Right cardiac atrium (tissue), 5 donors: Measurements from ENCODE around the gene HIP1. TPM values are rescaled to one million over a fixed set of nuclear protein-coding genes. Genes with fewer than 3 reads are reported as not detected.
A peak's percentile ranks its signal among the peaks of the same experiment; 100 is the strongest.
"Not testable (repeated sequence)": the region's sequence is repeated elsewhere in the genome, so short reads cannot be mapped to it uniquely, and the experiment has no call there.

Source experiments
- ATAC-seq, 2 donors: fragments of 200-7000 bp; cut with Tn5 transposase; one replicate each; pipeline versions ENCODE4 v1.8.0 to v1.9.1; 2020; ENCODE audit warnings: moderate library complexity in 2 of 2, mild to moderate bottlenecking in 1 of 2
- DNase-seq, 3 donors: peaks; one replicate each; pipeline ENCODE4 v3.0.0-alpha.2; 2020
- H3K27ac ChIP-seq: one replicate; pipeline ENCODE4 v1.5.1; 2013; ENCODE audit warnings: mild to moderate bottlenecking, low read length, control low read depth, moderate library complexity
- H3K27me3 ChIP-seq: one replicate; pipeline ENCODE4 v1.6.1; 2013; ENCODE audit not compliant: control insufficient read depth, insufficient read depth
- H3K4me1 ChIP-seq: one replicate; pipeline ENCODE4 v1.6.1; 2013; ENCODE audit warnings: low read length; ENCODE audit not compliant: control insufficient read depth, insufficient read depth
- H3K4me3 ChIP-seq: one replicate; pipeline ENCODE4 v1.5.1; 2013; ENCODE audit warnings: low read length, control low read depth
- H3K9me3 ChIP-seq: one replicate; pipeline ENCODE4 v1.6.1; 2013; ENCODE audit warnings: low read length; ENCODE audit not compliant: control insufficient read depth
- WGBS: extraction: QIAGEN DNeasy Blood & Tissue Kit; methylation state at CpG from one replicate; pipeline ENCODE4 v1.1.7; 2013; 5-methylcytosine and 5-hydroxymethylcytosine counted together
- intact Hi-C, 4 donors: fragments of 100-400 bp; cut with DNase I; formaldehyde crosslinking; loops; one replicate each; pipeline versions ENCODE4 v1.11.0 to v1.14.0; 2022 to 2023
- polyA plus RNA-seq: library from polyadenylated mRNA; stranded (reverse); fragments of 200-250 nt; gene quantifications from one replicate; pipeline ENCODE4 v1.2.3, GENCODE V29; 2013
- total RNA-seq, 4 donors: library from RNA; stranded (reverse); fragmentation: NEBNext Ultra II Directional; extraction: Animal tissue kit (Norgen Biotek cat#: 25700); gene quantifications; one replicate each; pipeline ENCODE4 v1.2.1, GENCODE V29; 2021
- donor health status: healthy with polysubstance abuse.
- donor health status: DM: no; HTN: yes; CAD: no.
- donor health status: DM: no; HTN: no; CAD: no.
- donor health status: DM: no; HTN: yes; CAD: no; lungs with severe emphysema.
- donor health status: DM: yes; HTN: yes; CAD: no.

HIP1 gene
- total and polyA plus RNA-seq, 5 donors: 5.6 to 15.0 (median 12.3) TPM

DNA sequence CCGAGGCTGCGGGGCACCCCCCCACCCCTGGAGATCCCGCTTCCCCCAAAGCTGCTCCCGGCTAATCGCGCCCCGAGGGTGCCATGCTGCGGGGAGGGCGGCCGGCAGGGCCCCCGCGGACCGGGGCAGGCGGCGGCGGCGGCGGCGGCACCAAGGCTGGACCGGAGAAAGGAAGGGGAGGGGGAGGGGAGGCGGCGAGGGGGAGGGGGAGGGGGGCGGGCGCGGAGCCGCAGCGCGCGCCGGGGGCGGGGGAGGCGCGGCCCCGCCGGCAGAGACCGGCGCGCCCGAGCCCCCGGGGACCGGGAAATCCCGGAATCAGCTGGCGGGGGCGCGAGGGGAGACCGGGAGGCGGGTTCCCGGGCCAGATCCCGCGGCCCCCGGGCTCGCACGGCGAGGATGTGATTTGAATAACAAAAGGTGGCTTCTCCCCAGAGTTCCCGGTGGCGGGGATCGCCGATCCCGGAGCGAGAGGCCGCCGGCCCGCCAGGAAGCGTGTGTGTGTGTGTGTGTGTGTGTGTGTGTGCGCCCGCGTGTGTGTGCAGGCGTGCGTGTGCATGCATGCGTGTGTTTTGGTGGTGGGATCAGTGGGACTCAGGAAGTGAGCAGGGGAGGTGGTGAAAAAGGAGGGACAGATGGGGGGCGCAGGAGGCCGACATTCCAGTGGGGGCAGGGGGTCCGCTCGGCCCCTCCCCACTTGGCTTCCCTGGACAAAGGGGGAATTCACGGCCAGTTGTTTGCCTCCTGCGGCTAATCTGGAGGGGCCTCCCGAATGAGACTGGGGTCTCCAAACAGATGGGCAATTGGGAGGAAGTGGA is 99.5 kb downstream of the HIP1 start:
- Histone ChIP-seq H3K4me1 (no peaks in the 10 kb centered on the region), H3K9me3 (no peaks in the 10 kb centered on the region), H3K27ac (peak overlapping the region; percentile 22), H3K27me3 (no peaks in the 10 kb centered on the region), H3K4me3 (peak overlapping the region; percentile 88)
- DNase-seq (peak; percentile 57 to 86 (median 85)), ATAC-seq (peak; percentile 54 to 63)
- intact Hi-C loops: loop anchor here in 1 of 4 donors (10.0 kb wide), 1 partner anchor 86 kb away; no protein-coding TSS in a partner anchor
- WGBS: under 1% methylated on average over 67 of the region's 77 CpGs

DNA sequence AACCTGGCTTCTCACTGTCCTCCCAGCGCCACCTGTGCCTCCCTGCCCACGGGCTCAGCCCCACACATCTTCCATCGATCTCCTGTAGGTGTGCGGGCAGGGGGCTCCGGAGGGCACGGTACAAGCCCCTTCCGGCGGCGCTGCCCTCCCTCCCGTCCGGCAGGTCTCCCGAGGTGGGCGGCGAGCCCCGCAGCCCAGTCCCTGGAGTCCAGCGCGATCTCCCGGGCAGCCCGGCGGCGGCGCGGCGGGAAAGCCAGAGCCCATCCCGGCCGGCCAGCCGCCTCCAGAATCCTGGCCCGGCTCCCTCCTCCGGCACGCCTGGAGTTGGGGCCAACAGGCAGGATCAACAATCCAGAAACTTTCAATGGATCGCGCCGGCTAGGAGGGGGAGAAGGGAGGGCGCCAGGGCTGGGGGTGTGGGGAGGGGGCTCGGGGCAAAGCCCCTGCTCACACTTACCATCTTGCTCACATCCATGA is 100.1 kb downstream of the HIP1 start:
- Histone ChIP-seq H3K27me3 (no peaks in the 10 kb centered on the region), H3K4me3 (peak overlapping the region; percentile 88), H3K9me3 (no peaks in the 10 kb centered on the region), H3K4me1 (no peaks in the 10 kb centered on the region), H3K27ac (peak overlapping the region; percentile 22)
- 1% methylated on average over 35 of the region's 35 CpGs for WGBS
- DNase-seq (peak; percentile 62 to 87 (median 87)), ATAC-seq (peak; percentile 82 to 87)
- intact Hi-C loops: loop anchor here in 1 of 4 donors (10.0 kb wide), 1 partner anchor 86 kb away; no protein-coding TSS in a partner anchor

DNA sequence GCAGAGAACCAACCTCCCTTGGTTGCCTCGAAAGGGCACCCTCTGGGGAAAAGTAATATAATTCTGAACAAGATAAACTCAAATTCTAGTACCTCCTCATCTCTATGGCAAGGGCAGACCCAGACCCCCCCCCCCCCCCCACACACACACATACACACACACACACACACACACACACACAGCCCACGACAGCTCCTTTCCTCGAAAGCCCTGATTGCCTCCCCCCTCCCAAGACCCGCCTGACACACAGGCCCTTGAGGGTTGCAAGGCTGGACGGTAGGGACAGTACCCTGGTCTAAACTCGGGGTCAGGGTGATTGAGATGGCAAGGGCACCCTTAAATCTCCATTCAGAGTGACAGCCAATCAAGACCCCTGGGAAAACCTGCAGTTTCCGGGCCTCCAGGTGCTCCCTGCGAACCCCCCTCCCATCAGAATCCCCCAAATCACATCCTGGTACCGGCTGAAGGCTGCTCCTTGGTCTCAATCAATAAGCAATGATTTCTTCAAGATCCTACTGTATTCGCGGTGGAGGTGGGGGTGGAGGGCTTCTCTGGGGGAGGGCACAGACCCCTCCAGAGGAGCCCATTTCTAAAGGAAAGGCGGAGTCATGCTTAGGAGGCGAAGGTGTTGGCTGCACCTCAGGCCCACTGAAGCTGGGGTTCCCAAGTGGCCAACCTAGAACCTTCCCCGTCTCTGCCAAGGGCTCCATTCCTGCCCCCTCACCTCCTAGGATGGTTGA is 100.7 kb downstream of the HIP1 start:
- H3K27me3 ChIP-seq: no peaks in the 10 kb centered on the region
- intact Hi-C loops: loop anchor here in 1 of 4 donors (10.0 kb wide), 1 partner anchor 87 kb away; no protein-coding TSS in a partner anchor
- WGBS: 60% methylated on average over 14 of the region's 14 CpGs

DNA sequence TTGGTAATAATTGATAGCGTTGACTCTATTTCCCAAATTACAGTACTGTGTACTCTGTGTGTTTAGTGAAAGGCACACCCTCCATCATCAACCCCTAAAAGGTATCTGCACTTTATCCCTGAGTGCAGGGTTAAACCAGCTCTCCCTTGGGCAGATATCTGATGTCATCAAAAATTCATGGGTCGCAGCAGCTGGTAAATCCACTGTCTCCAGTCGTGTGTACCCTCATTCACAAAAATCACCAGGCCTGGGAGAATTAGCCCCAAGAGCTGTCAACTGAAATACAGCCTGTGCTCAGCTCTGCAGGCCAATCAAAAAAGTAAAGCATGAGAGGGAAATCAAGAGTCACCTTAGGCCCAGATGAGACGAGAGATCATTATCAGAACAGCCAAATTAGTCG is 103.7 kb downstream of the HIP1 start:
- Histone ChIP-seq H3K4me1 (no peaks in the 10 kb centered on the region), H3K4me3 (no peak overlapping the region), H3K9me3 (no peaks in the 10 kb centered on the region), H3K27me3 (no peaks in the 10 kb centered on the region), H3K27ac (no peak overlapping the region)
- DNase-seq: no peak
- intact Hi-C loops: loop anchor here in 1 of 4 donors (10.0 kb wide), 1 partner anchor 90 kb away; no protein-coding TSS in a partner anchor
- no peak for ATAC-seq
- WGBS: 85% methylated on average over 5 of the region's 5 CpGs

More for the DNA sequence above, 100.7 kb downstream of the HIP1 start:
- DNase-seq (no peak), ATAC-seq (no peak)
- Histone ChIP-seq H3K4me3 (peak overlapping the region; percentile 88), H3K4me1 (no peaks in the 10 kb centered on the region), H3K9me3 (no peaks in the 10 kb centered on the region), H3K27ac (no peak overlapping the region)

DNA sequence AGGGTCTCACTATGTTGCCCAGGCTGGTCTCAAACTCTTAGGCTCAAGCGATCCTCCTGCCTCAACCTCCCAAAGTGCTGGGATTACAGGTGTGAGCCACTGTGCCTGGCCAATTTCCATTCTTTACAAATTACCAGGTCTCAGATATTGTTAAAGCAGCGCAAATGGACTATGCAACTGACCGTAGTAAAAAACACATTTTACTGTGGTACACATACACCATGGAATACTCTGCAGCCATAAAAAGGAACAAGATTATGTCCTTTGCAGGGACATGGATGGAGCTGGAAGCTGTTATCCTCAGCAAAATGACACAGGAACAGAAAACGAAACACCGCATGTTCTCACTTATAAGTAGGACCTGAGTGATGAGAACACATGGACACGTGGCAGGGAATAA is 106.2 kb downstream of the HIP1 start:
- H3K9me3 ChIP-seq, H3K4me3 ChIP-seq, H3K27me3 ChIP-seq, H3K4me1 ChIP-seq, H3K27ac ChIP-seq, DNase-seq, ATAC-seq: not testable (repeated sequence)
- intact Hi-C loops: loop anchor here in 1 of 4 donors (10.0 kb wide), 1 partner anchor 92 kb away; no protein-coding TSS in a partner anchor
- 89% methylated on average over 6 of the region's 6 CpGs for WGBS

DNA sequence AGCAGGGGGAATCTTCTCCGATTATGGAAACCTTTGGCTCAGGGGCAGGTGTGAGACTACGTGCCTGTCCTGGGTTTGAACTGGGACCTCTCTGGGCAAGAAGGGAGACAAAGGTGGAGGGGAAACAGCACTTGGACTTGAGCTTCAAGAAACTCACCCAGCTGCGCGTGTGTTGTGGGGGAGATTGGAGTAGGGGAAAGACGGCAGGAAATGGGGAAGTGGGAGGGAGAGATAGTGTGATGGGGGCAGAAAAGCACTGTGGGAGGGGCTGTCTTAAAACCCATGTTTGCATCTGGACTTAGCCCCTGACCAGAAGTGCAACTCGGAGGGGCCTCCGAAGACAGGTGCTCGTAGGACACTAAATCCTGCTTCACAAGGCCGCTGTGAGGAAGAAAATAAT is 107.0 kb downstream of the HIP1 start:
- no peaks in the 10 kb centered on the region for H3K4me1 ChIP-seq
- no peak for DNase-seq
- H3K27me3 ChIP-seq: no peaks in the 10 kb centered on the region
- no peaks in the 10 kb centered on the region for H3K9me3 ChIP-seq
- H3K27ac ChIP-seq: no peak overlapping the region
- intact Hi-C loops: loop anchor here in 1 of 4 donors (10.0 kb wide), 1 partner anchor 93 kb away; no protein-coding TSS in a partner anchor
- 74% methylated on average over 9 of the region's 9 CpGs for WGBS
- ATAC-seq: no peak
- no peak overlapping the region for H3K4me3 ChIP-seq

DNA sequence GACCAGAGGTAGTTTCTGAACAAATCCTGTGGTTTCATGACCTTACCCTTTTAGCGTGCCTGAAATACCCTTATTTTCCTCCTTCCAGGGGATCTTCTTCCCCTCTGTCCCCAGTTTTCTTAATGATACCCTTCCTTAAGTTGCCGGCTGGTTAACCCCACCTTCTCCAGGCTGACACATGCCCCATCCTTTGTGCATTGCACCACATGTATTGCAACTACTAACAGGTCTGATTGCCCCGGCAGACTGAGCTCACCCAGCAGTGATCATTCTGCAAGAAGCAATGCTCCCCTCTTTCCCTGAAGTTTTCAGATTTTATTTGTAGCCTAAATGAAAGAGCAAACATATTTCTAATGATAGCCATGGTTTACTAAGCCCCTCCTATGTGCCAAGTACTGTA is 108.2 kb downstream of the HIP1 start:
- WGBS: 88% methylated on average over 3 of the region's 3 CpGs
- ATAC-seq (no peak), DNase-seq (no peak)
- no peak overlapping the region for H3K4me3 ChIP-seq
- no peaks in the 10 kb centered on the region for H3K4me1 ChIP-seq
- no peaks in the 10 kb centered on the region for H3K9me3 ChIP-seq
- no peaks in the 10 kb centered on the region for H3K27me3 ChIP-seq
- H3K27ac ChIP-seq: no peak overlapping the region
- intact Hi-C loops: loop anchor here in 1 of 4 donors (10.0 kb wide), 1 partner anchor 94 kb away; no protein-coding TSS in a partner anchor

DNA sequence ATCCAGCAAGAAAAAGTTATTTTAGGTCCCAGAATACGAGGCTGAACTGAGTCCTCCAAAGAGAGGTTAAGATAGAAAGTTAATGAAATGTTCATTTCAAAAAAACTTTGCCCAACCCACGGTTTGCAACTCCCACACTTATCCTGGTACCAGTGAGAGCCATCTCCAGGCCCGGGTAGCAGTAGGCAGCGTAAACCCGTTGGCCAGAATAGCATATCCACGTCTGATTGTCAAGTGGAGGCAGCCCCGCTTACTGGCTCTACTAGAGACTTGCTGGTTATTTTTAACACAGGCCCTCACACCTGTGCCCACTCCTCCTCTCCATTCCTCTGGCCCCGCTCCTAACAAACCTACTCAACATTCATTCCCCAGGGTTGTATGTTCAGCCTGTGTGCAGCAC is 109.7 kb downstream of the HIP1 start:
- H3K27me3 ChIP-seq: no peaks in the 10 kb centered on the region

DNA sequence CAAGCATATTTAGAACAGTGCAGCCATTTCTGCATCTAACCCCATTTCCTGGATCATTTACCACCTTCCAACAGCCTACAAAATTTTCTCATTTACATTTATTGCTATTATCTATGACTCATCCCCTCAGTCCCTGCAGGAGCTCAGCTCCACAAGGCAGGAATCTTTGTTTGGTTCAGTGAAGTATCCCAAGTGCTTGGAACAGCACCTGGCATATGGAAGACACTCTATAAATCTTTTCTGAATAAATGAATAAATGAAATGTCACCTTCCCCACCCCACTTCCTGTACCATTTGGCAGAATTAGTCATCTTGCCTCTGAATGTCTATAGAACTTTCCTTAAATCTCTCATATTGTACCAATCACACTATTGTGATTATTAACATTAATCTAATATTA is 110.7 kb downstream of the HIP1 start:
- DNase-seq: no peak

More for the DNA sequence above, 109.7 kb downstream of the HIP1 start:
- H3K4me3 ChIP-seq: no peak overlapping the region
- intact Hi-C loops: loop anchor here in 1 of 4 donors (10.0 kb wide), 1 partner anchor 116 kb away; no protein-coding TSS in a partner anchor
- H3K27ac ChIP-seq: no peak overlapping the region
- peaks cover 4% of the 10 kb centered on the region for H3K4me1 ChIP-seq
- DNase-seq (no peak), ATAC-seq (no peak)
- H3K9me3 ChIP-seq: no peaks in the 10 kb centered on the region
- WGBS: 75% methylated on average over 8 of the region's 8 CpGs

DNA sequence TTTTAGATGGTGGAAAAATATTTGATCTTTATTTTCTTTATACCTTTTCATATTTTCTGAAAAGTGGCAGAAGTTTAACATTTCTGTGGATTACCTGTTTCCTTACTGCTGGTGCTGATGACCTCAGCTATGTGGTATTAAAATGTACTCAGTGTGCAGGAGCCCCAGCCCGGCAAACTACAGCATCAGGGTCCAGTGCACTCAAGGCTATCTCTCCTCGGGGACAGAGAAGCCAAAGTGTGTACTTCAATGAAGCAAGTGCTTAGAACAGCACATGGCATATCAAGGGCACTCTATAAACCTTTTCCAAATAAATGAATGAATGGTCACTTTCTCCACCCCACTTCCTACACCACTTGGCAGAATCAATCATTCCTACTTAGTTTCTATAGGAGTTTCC is 111.8 kb downstream of the HIP1 start:
- no peak overlapping the region for H3K4me3 ChIP-seq
- no peak overlapping the region for H3K27ac ChIP-seq
- 81% methylated on average over 2 of the region's 2 CpGs for WGBS
- H3K4me1 ChIP-seq: peaks cover 12% of the 10 kb centered on the region
- DNase-seq: no peak
- no peaks in the 10 kb centered on the region for H3K27me3 ChIP-seq
- no peaks in the 10 kb centered on the region for H3K9me3 ChIP-seq
- intact Hi-C loops: loop anchor here in 1 of 4 donors (10.0 kb wide), 1 partner anchor 118 kb away; no protein-coding TSS in a partner anchor
- no peak for ATAC-seq

More for the DNA sequence above, 110.7 kb downstream of the HIP1 start:
- Histone ChIP-seq H3K4me3 (no peak overlapping the region), H3K27me3 (no peaks in the 10 kb centered on the region), H3K9me3 (no peaks in the 10 kb centered on the region), H3K4me1 (peaks cover 12% of the 10 kb centered on the region), H3K27ac (no peak overlapping the region)
- no peak for ATAC-seq
- intact Hi-C loops: loop anchor here in 1 of 4 donors (10.0 kb wide), 1 partner anchor 117 kb away; no protein-coding TSS in a partner anchor
